Memory B cell (primary cell): Measurements from ENCODE around the gene UBE2I.
"Not testable (repeated sequence)": the region's sequence is repeated elsewhere in the genome, so short reads cannot be mapped to it uniquely, and the experiment has no call there.

Experiments
- ATAC-seq: fragments of 150-1000 bp; cut with Tn5 transposase; 2 replicates; pipeline ENCODE4 v1.10.0; 2021; ENCODE audit warnings: low read depth, mild to moderate bottlenecking, moderate library complexity
- DNase-seq, 2 donors: peaks; one replicate each; pipeline ENCODE4 v3.0.0; 2022; ENCODE audit warnings: low spot score in 2 of 2
- H3K27ac Mint-ChIP-seq: one replicate; pipeline ENCODE4 v1.8.0; 2022; ENCODE audit warnings: mild to moderate bottlenecking, moderate library complexity, mixed read lengths
- H3K27me3 Mint-ChIP-seq: one replicate; pipeline ENCODE4 v1.8.0; 2022; ENCODE audit warnings: mixed read lengths
- H3K36me3 Mint-ChIP-seq: one replicate; pipeline ENCODE4 v1.8.0; 2022; ENCODE audit warnings: mild to moderate bottlenecking, mixed read lengths
- H3K4me1 Mint-ChIP-seq: one replicate; pipeline ENCODE4 v1.8.0; 2022; ENCODE audit warnings: mixed read lengths
- H3K4me3 Mint-ChIP-seq: one replicate; pipeline ENCODE4 v1.8.0; 2022; ENCODE audit warnings: mild to moderate bottlenecking, moderate library complexity, mixed read lengths
- H3K9me3 Mint-ChIP-seq: one replicate; pipeline ENCODE4 v1.8.0; 2022; ENCODE audit warnings: mixed read lengths

The UBE2I gene

DNA sequence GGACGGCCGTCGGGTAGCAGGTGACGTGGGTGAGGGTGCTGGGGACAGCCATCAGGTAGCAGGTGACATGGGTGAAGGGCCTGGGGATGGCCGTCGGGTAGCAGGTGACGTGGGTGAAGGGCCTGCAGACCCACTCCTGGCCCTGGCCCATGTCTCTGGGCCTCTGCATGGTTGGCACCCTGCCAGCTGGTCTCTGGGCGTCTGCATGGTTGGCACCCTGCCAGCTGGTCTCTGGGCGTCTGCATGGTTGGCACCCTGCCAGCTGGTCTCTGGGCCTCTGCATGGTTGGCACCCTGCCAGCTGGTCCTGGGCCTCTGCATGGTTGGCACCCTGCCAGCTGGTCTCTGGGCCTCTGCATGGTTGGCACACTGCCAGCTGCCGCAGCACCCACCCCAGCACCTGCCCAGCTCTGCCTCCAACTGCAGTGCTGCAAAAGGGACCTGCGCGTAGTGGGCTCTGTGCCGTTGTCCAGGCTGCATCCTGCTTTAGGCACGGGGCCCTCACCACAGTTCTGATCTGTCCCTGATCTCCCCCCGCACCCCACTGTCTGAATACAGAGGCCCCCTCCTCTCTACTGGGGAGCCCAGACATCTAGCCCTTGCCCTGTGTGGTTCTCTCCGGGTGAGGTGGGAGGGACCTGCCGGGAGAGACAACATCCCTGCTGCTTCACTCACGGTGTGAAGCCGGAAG is 37.6 kb upstream of the UBE2I start:
- not testable (repeated sequence) for H3K9me3 Mint-ChIP-seq, H3K36me3 Mint-ChIP-seq, H3K4me1 Mint-ChIP-seq, DNase-seq, H3K27ac Mint-ChIP-seq, H3K4me3 Mint-ChIP-seq, ATAC-seq
- peaks cover 24% of the 10 kb centered on the region for H3K27me3 Mint-ChIP-seq

DNA sequence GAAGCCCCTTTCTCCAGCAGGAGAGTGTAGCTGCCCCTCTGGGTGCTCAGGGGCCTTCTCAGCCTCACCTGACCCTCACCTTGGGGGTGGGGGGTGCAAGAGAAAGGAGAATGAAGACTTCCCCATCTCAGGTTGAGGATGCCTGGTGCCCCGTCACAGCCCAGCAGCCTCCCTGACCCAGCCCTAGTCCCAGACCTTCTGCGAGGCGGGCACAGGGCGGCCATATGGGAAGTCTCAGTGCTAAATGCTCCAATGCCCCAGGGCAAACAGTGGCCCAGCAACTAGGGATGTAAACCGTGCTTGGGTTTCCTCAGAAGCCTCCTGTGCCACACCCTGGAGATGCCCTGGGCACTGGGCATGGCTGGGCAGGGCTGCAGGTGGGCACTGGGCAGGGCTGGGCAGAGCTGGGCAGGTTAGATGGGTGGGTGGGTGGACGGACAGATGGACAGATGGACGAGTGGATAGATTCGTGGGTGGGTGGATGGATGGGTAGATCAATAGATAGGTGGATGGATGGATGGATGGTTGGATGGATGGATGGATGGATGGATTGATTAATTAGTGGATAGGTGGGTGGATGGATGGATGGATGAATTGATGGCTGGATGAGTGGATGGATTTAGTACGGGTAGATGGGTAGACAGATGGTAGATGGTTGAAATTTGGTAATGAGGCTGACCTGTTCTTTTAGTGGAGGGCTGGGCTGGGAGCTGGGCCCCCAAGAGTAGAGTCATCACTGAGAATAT is 36.8 kb upstream of the UBE2I start:
- H3K27ac Mint-ChIP-seq = no peak overlapping the region
- peaks cover 5% of the 10 kb centered on the region for H3K4me1 Mint-ChIP-seq
- H3K4me3 Mint-ChIP-seq = no peak overlapping the region
- no peaks in the 10 kb centered on the region for H3K9me3 Mint-ChIP-seq
- peaks cover 26% of the 10 kb centered on the region for H3K27me3 Mint-ChIP-seq
- DNase-seq (no peak), ATAC-seq (no peak)
- no peaks in the 10 kb centered on the region for H3K36me3 Mint-ChIP-seq

DNA sequence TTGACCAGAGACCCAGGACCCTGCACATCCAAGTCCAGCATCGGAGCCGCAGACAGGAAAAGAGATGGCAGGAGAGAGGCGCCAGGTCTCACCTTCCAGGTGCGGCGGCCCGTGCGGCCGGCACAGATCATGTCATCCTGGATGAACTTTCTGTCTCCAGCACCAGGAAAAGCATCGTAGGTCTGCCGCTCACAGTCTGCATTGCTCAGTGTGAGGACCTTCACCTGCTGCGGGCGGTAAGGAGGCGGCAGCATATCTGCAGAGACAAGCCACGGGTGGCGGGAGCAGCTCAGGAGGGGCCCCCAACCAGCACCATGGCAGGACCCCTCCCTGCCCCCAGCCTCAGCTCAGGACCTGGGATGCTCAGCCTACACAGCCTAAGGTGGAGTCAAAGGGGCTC is 35.6 kb upstream of the UBE2I start:
- Mint-ChIP-seq H3K4me1 (peaks cover 5% of the 10 kb centered on the region), H3K27ac (no peak overlapping the region), H3K36me3 (no peaks in the 10 kb centered on the region), H3K4me3 (no peak overlapping the region), H3K27me3 (peaks cover 29% of the 10 kb centered on the region), H3K9me3 (no peaks in the 10 kb centered on the region)
- no peak for ATAC-seq
- no peak for DNase-seq

GRCh38 chr16:1274767-1275166 is 34.7 kb upstream of the UBE2I start:
- no peak overlapping the region for H3K4me3 Mint-ChIP-seq
- DNase-seq = no peak
- ATAC-seq = no peak
- H3K27me3 Mint-ChIP-seq = peaks cover 25% of the 10 kb centered on the region
- no peak overlapping the region for H3K27ac Mint-ChIP-seq
- peaks cover 5% of the 10 kb centered on the region for H3K4me1 Mint-ChIP-seq
- no peaks in the 10 kb centered on the region for H3K9me3 Mint-ChIP-seq
- H3K36me3 Mint-ChIP-seq = no peaks in the 10 kb centered on the region

GRCh38 chr16:1275791-1276579 is 33.5 kb upstream of the UBE2I start:
- Mint-ChIP-seq H3K36me3 (no peaks in the 10 kb centered on the region), H3K9me3 (no peaks in the 10 kb centered on the region), H3K27ac (no peak overlapping the region), H3K27me3 (peaks cover 25% of the 10 kb centered on the region), H3K4me3 (no peak overlapping the region), H3K4me1 (peaks cover 5% of the 10 kb centered on the region)
- ATAC-seq (no peak), DNase-seq (no peak)

- ATAC-seq = no peak
- Mint-ChIP-seq H3K9me3 (no peaks in the 10 kb centered on the region), H3K36me3 (no peaks in the 10 kb centered on the region), H3K4me3 (no peak overlapping the region), H3K4me1 (peaks cover 1% of the 10 kb centered on the region), H3K27me3 (peaks cover 21% of the 10 kb centered on the region), H3K27ac (no peak overlapping the region)
- DNase-seq = no peak
Measured at GRCh38 chr16:1276580-1276878, 32.9 kb upstream of the UBE2I start.

DNA sequence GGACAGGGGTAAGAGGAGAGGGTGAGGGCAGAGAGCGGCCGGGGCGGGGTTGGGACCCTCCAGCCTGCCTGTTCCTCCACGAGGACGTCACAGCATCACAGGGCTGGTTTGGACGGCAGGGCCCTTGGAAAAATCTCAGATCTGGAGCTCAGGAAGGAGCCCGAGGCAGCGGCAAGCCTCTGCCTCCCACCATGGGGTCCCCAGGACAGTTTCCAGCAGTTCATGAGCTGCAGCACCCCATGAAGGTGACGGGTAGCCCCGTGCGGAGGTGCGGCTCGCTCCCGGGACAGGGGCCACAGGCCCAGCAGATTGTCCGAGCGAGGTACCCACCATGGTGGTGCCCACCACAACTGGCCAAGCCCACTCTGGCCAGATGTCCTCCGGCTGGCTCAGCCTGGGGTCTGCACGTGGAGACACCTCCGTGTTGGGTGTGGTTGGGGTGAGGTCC is 32.3 kb upstream of the UBE2I start:
- no peaks in the 10 kb centered on the region for H3K4me1 Mint-ChIP-seq
- no peaks in the 10 kb centered on the region for H3K36me3 Mint-ChIP-seq
- no peak overlapping the region for H3K27ac Mint-ChIP-seq
- no peak overlapping the region for H3K4me3 Mint-ChIP-seq
- H3K9me3 Mint-ChIP-seq = no peaks in the 10 kb centered on the region
- no peak for DNase-seq
- peaks cover 21% of the 10 kb centered on the region for H3K27me3 Mint-ChIP-seq
- ATAC-seq = no peak

- no peak overlapping the region for H3K4me3 Mint-ChIP-seq
Measured at GRCh38 chr16:1277617-1278282, 31.7 kb upstream of the UBE2I start.

DNA sequence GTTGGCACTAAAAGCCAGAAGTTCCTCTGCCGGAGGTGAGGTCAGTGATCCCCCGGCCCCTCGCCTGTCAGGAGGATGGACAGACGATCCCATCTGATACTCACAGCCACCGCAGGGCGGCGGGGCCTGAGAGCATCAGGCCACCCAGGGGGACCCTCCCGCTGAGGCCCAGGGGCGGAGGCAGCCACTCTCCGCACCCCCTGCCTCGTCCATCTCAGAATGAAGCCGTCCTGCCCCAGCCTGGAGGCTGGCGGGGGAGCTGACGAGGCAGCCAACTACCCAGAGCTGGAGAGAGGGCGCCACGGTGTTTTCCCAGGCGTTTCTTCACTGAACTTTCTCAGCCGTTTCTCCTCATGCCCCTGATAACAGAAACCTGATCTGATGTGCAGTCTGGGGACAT is 31.0 kb upstream of the UBE2I start:
- H3K9me3 Mint-ChIP-seq = no peaks in the 10 kb centered on the region
- no peak overlapping the region for H3K4me3 Mint-ChIP-seq
- ATAC-seq (peak; percentile 21), DNase-seq (no peak)
- no peaks in the 10 kb centered on the region for H3K36me3 Mint-ChIP-seq
- H3K27me3 Mint-ChIP-seq = peaks cover 13% of the 10 kb centered on the region
- H3K4me1 Mint-ChIP-seq = peaks cover 2% of the 10 kb centered on the region
- no peak overlapping the region for H3K27ac Mint-ChIP-seq

More at GRCh38 chr16:1277617-1278282, 31.7 kb upstream of the UBE2I start:
- Mint-ChIP-seq H3K4me1 (no peaks in the 10 kb centered on the region), H3K9me3 (no peaks in the 10 kb centered on the region), H3K27ac (no peak overlapping the region), H3K27me3 (peaks cover 18% of the 10 kb centered on the region), H3K36me3 (no peaks in the 10 kb centered on the region)
- ATAC-seq = no peak
- DNase-seq = no peak

- no peak for DNase-seq
- no peak for ATAC-seq
- Mint-ChIP-seq H3K9me3 (no peaks in the 10 kb centered on the region), H3K4me3 (no peak overlapping the region), H3K27ac (no peak overlapping the region), H3K36me3 (no peaks in the 10 kb centered on the region), H3K27me3 (peaks cover 13% of the 10 kb centered on the region), H3K4me1 (peaks cover 2% of the 10 kb centered on the region)
Measured at GRCh38 chr16:1279081-1279944, 30.1 kb upstream of the UBE2I start.

DNA sequence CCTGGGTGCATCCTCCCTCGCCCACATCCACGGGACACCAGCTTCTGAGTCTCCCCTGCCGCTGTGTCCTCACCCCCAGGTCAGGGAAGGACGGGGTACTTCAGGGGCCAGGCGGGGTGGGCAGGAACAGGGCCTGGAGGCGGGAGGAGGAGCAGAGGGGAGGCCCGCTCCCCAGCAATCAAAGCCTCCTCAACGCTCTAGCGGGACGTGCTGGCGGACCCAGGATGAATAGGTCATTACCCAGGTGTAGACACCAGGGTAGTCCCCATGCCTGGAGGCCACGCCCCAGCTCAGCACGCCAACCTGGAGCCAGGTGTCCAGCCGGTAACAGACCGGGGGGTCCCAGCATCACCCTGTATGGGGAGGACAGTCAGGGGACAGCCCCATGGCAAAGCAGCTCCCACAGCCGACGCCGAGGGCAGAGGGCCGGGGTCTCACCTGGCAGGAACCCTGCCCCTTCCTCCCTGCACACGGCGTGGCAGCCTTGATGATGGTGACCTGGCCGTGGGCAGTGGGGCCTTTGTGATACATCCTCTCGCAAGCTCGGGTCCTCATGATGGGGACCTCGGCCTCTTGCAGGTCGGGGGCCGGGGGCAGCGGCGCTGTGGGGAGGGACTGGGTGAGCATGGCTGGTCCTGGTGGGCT is 29.4 kb upstream of the UBE2I start:
- Mint-ChIP-seq H3K36me3 (no peaks in the 10 kb centered on the region), H3K4me1 (peaks cover 2% of the 10 kb centered on the region), H3K27ac (no peak overlapping the region), H3K9me3 (no peaks in the 10 kb centered on the region), H3K27me3 (peaks cover 11% of the 10 kb centered on the region), H3K4me3 (no peak overlapping the region)
- ATAC-seq (no peak), DNase-seq (no peak)

- peaks cover 2% of the 10 kb centered on the region for H3K4me1 Mint-ChIP-seq
- peaks cover 12% of the 10 kb centered on the region for H3K27me3 Mint-ChIP-seq
- no peak overlapping the region for H3K27ac Mint-ChIP-seq
- H3K36me3 Mint-ChIP-seq = no peaks in the 10 kb centered on the region
- ATAC-seq = no peak
- no peaks in the 10 kb centered on the region for H3K9me3 Mint-ChIP-seq
- DNase-seq = no peak
- no peak overlapping the region for H3K4me3 Mint-ChIP-seq
Measured at GRCh38 chr16:1280783-1281182, 28.7 kb upstream of the UBE2I start.

GRCh38 chr16:1281517-1281916 is 27.9 kb upstream of the UBE2I start:
- H3K27me3 Mint-ChIP-seq = peaks cover 13% of the 10 kb centered on the region

More at GRCh38 chr16:1281517-1281916, 27.9 kb upstream of the UBE2I start:
- H3K9me3 Mint-ChIP-seq = no peaks in the 10 kb centered on the region
- ATAC-seq (no peak), DNase-seq (no peak)
- H3K36me3 Mint-ChIP-seq = no peaks in the 10 kb centered on the region
- no peak overlapping the region for H3K4me3 Mint-ChIP-seq
- peaks cover 2% of the 10 kb centered on the region for H3K4me1 Mint-ChIP-seq
- H3K27ac Mint-ChIP-seq = no peak overlapping the region
